HCEC 1CT (cell line): ENCODE data around the gene HMOX2.
A peak's percentile ranks its signal among the peaks of the same experiment; 100 is the strongest.

ENCODE experiments used
- DNase-seq: peaks from one replicate; pipeline ENCODE4 v3.0.0-alpha.2; 2017

HMOX2 gene

GRCh38 chr16:4465977-4466779 lies 10.0 kb upstream of the HMOX2 start:
- no peak for DNase-seq

DNA sequence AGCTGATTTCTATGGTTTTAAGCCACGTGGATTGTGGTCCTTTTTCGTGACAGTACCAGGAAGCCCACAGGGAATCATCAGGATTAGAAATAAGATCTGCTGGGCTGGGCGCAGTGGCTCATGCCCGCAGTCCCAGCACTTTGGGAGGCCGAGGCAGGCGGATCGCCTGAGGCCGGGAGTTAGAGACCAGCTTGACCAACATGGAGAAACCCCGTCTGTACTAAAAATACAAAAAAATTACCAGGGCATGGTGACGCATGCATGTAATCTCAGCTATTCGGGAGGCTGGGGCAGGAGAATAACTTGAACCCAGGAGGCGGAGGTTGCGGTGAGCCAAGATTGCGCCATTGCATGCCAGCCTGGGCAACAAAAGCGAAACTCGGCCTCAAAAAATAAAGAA lies 8.3 kb upstream of the HMOX2 start:
- DNase-seq, result no peak

DNA sequence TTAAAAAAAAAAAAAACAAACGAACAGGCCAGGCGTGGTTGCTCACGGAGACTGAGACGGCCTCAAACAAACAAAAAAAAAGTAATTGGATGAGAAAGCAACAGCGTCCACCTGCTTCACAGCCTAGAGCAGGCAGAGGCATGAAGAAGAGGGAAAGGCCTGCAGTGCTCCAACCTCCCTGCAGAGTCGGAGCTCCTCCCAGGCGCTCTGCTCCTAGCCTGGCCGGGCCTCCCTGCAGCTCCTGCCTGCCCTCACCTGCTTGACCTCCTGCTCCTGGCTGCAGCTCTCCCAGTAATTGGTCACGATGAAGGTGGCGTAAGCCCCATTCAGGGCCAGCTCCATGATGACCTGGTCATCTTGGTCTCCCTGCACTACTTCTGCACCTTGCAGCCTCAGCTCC lies 7.2 kb upstream of the HMOX2 start:
- no peak for DNase-seq

- no peak for DNase-seq
These were observed 4.3 kb upstream of the HMOX2 start for GRCh38 chr16:4471869-4472268.

DNA sequence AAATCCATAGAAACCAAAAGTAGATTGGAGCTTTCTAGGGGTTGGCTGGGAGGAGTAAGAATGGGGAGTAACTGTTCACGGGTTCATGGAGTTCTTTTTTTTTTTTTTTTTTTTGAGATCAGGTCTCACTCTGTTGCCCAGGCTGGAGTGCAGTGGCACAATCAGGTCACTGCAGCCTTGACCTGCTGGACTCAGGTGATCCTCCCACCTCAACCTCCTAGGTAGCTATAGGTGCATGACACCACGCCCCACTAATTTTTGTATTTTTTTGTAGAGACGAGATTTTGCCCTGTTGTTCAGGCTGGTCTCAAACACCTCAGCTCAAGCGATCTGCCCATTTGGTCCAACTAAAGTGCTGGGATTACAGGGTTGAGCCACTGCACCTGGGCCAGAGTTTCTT lies 3.3 kb upstream of the HMOX2 start:
- DNase-seq, result no peak

- DNase-seq, result peak; percentile 79
These were observed 1.8 kb upstream of the HMOX2 start, which contains the start of gene NMRAL1 for GRCh38 chr16:4474192-4474961. Gene NMRAL1 (minus strand): TSS chr16:4474625. CDS start chr16:4474132, 493 bp downstream.

DNA sequence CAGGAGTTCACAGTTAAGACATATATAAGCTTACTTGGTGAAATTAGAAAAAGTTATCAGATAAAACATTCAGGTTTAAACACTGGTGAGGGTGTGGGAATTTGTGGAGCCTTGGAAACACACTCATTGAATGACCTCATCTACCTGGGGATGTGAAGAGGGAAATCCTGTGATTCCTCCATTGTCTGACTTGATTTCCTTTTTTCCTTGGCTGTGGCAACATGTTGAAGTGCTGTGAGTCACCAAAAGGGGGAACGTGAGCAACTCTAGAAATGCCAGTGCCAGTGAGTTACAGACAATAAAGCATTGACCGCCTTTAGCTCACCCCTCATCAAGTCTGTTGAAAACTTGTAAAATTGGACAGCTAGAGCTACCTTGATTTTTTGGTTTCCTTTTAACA lies 1.8 kb downstream of the HMOX2 start:
- DNase-seq, result no peak

GRCh38 chr16:4481526-4481925 lies 5.3 kb downstream of the HMOX2 start:
- DNase-seq, result no peak

- DNase-seq, result no peak
These were observed 5.8 kb downstream of the HMOX2 start for GRCh38 chr16:4481963-4482362.

GRCh38 chr16:4486126-4486893 lies 10.1 kb downstream of the HMOX2 start:
- DNase-seq, result no peak

DNA sequence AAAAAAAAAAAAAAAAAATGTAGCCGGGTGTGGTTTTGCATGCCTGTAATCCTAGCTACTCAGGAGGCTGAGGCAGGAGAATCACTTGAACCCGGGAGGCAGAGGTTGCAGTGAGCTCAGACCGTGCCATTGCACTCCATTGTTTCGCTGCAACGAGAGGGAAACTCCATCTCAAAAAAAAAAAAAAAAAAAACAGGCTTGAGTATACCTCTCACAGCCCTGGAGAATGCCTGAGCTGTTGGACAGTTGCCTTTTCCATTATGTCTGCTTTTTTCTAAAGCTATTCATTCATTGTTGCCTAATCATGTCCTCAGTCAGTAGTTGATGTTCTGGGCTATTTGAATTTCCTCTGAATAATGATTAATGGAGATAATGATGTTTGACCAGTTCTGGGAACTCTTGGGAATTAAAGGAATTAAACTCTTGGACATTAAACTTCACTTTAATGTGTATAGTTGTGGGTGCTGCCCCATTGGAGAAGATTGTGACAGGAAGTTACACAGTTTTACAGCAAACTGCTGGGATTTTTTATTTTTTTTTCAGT lies 11.8 kb downstream of the HMOX2 start:
- no peak for DNase-seq

GRCh38 chr16:4488499-4488967 lies 12.3 kb downstream of the HMOX2 start:
- no peak for DNase-seq

GRCh38 chr16:4489030-4489429 lies 12.8 kb downstream of the HMOX2 start:
- DNase-seq, result peak; percentile 64

GRCh38 chr16:4491898-4492297 lies 15.7 kb downstream of the HMOX2 start:
- no peak for DNase-seq

- DNase-seq, result peak; percentile 89
These were observed 18.7 kb downstream of the HMOX2 start for GRCh38 chr16:4494746-4495490.

- DNase-seq, result no peak
These were observed 19.6 kb downstream of the HMOX2 start for GRCh38 chr16:4495766-4496165.

GRCh38 chr16:4496305-4496704 lies 20.1 kb downstream of the HMOX2 start:
- peak; percentile 80 for DNase-seq

DNA sequence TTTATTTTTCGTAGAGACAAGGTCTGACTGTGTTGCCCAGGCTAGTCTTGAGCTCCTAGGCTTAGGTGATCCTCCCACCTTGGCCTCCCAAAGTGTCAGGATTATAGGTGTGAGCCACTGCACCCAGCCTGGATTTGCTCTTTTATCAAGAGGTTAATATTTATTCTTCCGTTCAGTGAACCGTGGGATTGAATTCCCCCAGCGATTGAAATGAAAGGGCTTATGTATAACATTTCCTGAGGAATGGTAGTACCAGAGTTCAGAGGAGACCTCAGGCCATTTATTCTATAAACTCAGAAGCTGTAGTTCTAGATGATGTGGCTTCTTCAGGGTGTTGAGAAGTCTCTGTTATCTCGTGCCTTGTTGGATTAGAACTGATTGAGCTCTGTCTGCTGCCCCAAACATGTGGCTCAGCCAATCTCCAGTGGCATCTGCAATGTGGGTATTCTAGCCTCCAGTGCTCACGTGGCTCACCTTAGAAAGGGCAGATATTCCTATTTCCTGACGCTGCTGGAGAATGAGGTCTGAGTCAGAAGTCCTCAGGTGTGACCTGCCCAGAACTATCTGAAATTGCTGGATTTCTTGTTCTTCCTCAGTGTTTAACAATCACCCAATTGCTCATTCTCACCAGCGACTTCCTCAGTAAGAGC lies 22.5 kb downstream of the HMOX2 start:
- no peak for DNase-seq

GRCh38 chr16:4499196-4499555 lies 23.0 kb downstream of the HMOX2 start:
- DNase-seq, result no peak

DNA sequence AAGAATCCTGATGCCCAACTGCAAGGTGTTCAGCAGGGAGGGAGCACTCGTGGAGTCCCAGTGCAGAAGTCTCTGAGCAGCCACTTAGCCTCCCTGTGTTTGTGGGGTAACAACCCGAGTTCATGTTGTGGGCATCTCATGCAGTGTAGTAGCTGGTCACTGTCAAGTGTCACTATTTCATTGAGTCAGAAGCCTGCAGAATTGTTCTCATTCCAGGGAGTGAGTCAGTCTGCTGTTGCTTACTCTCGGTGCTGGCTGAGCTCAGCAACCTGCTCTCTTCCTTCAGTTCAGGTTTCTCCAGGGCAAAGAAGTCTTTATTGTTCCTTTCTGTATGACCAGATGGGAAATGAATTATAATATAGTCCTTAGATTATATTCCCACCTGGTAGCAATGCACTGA lies 24.1 kb downstream of the HMOX2 start:
- peak; percentile 82 for DNase-seq

- no peak for DNase-seq
These were observed 24.9 kb downstream of the HMOX2 start for GRCh38 chr16:4501071-4501478.
